Stimulated activated naive CD8-positive, alpha-beta T cell treated with anti-CD3 and anti-CD28 coated beads, Interleukin-15, Interleukin-2, amounts not matched to agents 100 ng/mL and 50 ng/mL, for 24 hours (primary cell): ENCODE data around the gene DENND1A.
"Not testable (repeated sequence)": the region's sequence is repeated elsewhere in the genome, so short reads cannot be mapped to it uniquely, and the experiment has no call there.

Experiments
- H3K27ac Mint-ChIP-seq: one replicate; pipeline ENCODE4 v1.8.0; 2021; ENCODE audit warnings: mild to moderate bottlenecking, mixed read lengths
- H3K27me3 Mint-ChIP-seq: one replicate; pipeline ENCODE4 v1.8.0; 2021; ENCODE audit warnings: mixed read lengths
- H3K36me3 Mint-ChIP-seq: one replicate; pipeline ENCODE4 v1.8.0; 2021; ENCODE audit warnings: low read depth, mixed read lengths
- H3K4me1 Mint-ChIP-seq: one replicate; pipeline ENCODE4 v1.8.0; 2021; ENCODE audit warnings: low read depth, mixed read lengths
- H3K4me3 Mint-ChIP-seq: one replicate; pipeline ENCODE4 v1.8.0; 2021; ENCODE audit warnings: mild to moderate bottlenecking, mixed read lengths
- H3K9me3 Mint-ChIP-seq: one replicate; pipeline ENCODE4 v1.8.0; 2021; ENCODE audit warnings: mixed read lengths

DENND1A gene

DNA sequence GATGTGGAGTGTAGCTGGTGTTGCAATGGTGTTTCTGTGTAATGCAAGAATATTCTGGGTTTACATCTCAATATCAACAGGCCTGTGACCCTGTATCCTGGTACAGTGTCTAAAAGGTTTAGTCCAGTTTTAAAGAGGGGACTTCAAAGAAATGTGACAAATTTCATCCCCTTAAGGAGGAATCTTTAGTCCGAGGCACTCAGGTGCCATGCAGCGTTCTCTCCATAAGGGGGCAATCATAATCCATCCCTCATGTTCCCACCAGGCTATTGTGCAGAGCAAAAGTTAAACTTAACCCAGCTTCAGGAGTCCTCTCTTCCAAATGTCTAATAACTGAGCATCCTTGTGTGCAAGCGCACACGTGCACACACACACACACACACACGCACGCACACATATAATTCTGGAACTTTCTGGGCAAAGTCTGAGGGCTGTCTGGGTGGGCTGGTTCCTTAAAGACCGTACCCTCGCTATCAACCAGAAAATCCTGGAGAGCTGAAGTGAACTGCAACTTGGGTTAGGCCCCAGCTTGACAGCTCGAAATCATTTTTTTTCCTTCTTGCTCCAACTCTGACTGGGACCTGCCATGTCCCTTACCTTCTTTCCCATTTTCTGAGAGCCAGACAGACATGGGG, 527.9 kb downstream of the DENND1A start:
- Mint-ChIP-seq H3K4me1 (peaks cover 4% of the 10 kb centered on the region), H3K27ac (no peak overlapping the region), H3K4me3 (no peak overlapping the region), H3K27me3 (no peaks in the 10 kb centered on the region), H3K36me3 (no peaks in the 10 kb centered on the region), H3K9me3 (no peaks in the 10 kb centered on the region)

GRCh38 chr9:123400926-123401503, 528.9 kb downstream of the DENND1A start:
- Mint-ChIP-seq H3K9me3 (no peaks in the 10 kb centered on the region), H3K27me3 (no peaks in the 10 kb centered on the region), H3K27ac (no peak overlapping the region), H3K4me1 (peaks cover under 1% of the 10 kb centered on the region), H3K36me3 (no peaks in the 10 kb centered on the region), H3K4me3 (no peak overlapping the region)

GRCh38 chr9:123399803-123400378, 530.0 kb downstream of the DENND1A start:
- Mint-ChIP-seq H3K27me3 (no peaks in the 10 kb centered on the region), H3K27ac (no peak overlapping the region), H3K4me1 (no peaks in the 10 kb centered on the region), H3K9me3 (no peaks in the 10 kb centered on the region), H3K36me3 (no peaks in the 10 kb centered on the region), H3K4me3 (no peak overlapping the region)

GRCh38 chr9:123398938-123399337, 531.0 kb downstream of the DENND1A start:
- not testable (repeated sequence) for H3K9me3 Mint-ChIP-seq, H3K4me1 Mint-ChIP-seq, H3K27ac Mint-ChIP-seq, H3K27me3 Mint-ChIP-seq, H3K4me3 Mint-ChIP-seq, H3K36me3 Mint-ChIP-seq

- H3K27me3 Mint-ChIP-seq = no peaks in the 10 kb centered on the region
- no peaks in the 10 kb centered on the region for H3K9me3 Mint-ChIP-seq
- no peak overlapping the region for H3K27ac Mint-ChIP-seq
- H3K4me3 Mint-ChIP-seq = no peak overlapping the region
- H3K36me3 Mint-ChIP-seq = no peaks in the 10 kb centered on the region
- H3K4me1 Mint-ChIP-seq = no peaks in the 10 kb centered on the region
These were observed 532.0 kb downstream of the DENND1A start for GRCh38 chr9:123397975-123398374.

DNA sequence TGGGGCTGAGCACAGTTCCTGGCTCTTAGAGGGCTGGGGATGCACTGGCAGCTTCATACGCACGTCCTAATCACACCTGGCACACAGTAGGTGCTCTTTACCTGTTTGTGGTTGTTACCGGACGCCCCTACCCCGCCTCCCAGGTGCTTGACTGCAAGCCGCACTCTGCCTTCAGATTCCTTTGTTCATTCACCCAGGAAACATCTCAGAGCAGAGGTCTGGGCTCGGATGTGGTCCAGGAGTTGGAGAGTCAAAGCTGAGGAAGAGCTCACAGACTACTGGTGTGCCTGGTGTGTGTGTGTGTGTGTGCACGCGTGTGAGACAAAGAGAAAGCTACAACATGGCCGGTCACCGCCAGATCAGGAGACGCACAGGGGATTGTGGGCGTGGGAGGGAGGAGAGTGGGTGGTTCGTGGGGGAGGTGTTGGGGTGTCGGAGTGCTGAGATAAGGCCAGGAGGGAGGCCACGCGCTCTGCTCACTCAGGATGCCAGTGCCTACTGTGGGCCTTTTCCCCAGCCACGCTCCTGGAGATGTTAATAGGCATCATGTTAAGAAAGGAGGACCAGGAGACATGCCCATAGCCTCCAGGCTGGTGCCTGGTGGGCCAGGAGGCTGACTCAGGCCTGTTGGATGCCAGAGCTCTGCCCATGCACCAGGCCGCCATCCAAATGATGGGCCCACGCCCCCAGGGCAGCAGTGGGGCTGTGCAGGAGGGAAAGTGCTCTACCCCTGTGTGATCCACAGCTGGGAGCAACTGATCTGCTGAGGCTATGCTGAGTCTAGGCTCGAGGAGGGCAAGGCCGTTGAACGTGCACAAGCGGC, 534.0 kb downstream of the DENND1A start:
- H3K4me1 Mint-ChIP-seq = no peaks in the 10 kb centered on the region
- no peaks in the 10 kb centered on the region for H3K36me3 Mint-ChIP-seq
- H3K27me3 Mint-ChIP-seq = no peaks in the 10 kb centered on the region
- H3K9me3 Mint-ChIP-seq = no peaks in the 10 kb centered on the region
- no peak overlapping the region for H3K4me3 Mint-ChIP-seq
- no peak overlapping the region for H3K27ac Mint-ChIP-seq

- H3K27ac Mint-ChIP-seq = no peak overlapping the region
- H3K9me3 Mint-ChIP-seq = no peaks in the 10 kb centered on the region
- H3K36me3 Mint-ChIP-seq = no peaks in the 10 kb centered on the region
- H3K4me3 Mint-ChIP-seq = no peak overlapping the region
- H3K27me3 Mint-ChIP-seq = no peaks in the 10 kb centered on the region
- no peaks in the 10 kb centered on the region for H3K4me1 Mint-ChIP-seq
These were observed 534.6 kb downstream of the DENND1A start for GRCh38 chr9:123395276-123395688.

- no peak overlapping the region for H3K27ac Mint-ChIP-seq
- no peaks in the 10 kb centered on the region for H3K4me1 Mint-ChIP-seq
- no peaks in the 10 kb centered on the region for H3K9me3 Mint-ChIP-seq
- no peaks in the 10 kb centered on the region for H3K27me3 Mint-ChIP-seq
- H3K36me3 Mint-ChIP-seq = no peaks in the 10 kb centered on the region
- H3K4me3 Mint-ChIP-seq = no peak overlapping the region
These were observed 535.4 kb downstream of the DENND1A start for GRCh38 chr9:123394291-123395235.

DNA sequence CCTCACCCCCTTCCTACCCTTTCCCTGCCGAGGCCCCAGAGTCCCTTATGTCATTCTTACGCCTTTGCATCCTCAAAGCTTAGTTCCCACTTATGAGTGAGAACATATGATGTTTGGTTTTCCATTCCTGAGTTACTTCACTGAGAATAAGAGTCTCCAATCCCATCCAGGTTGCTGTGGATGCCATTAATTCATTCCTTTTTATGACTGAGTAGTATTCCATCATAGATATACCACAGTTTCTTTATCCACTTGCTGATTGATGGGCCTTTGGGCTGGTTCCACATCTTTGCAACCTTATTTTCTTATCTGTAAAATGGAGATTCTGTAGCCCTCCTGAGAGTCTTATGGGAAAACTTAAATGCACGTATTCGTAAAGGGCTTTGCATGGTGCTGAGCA, 537.1 kb downstream of the DENND1A start:
- Mint-ChIP-seq H3K4me3 (no peak overlapping the region), H3K27me3 (no peaks in the 10 kb centered on the region)

DNA sequence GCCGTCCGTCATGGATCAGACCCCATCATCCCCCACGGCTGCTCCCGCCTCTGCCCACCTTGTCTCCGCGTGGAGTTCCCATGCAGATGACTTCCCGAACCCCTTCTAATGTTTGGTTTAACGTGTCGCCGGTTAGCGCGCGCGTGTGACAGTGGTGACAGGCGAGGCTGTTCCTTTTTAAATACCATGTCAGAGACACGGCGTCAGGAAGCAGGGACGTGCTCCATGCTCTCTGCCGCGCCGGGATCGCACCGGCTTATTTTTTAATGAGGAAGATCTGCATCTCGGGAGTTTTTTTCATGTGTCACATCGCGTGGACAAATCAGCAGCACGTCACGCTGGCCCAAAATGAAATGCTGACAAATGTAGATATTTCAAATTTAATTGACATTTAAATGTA, 538.0 kb downstream of the DENND1A start:
- no peaks in the 10 kb centered on the region for H3K4me1 Mint-ChIP-seq
- no peak overlapping the region for H3K4me3 Mint-ChIP-seq
- no peak overlapping the region for H3K27ac Mint-ChIP-seq
- no peaks in the 10 kb centered on the region for H3K27me3 Mint-ChIP-seq
- no peaks in the 10 kb centered on the region for H3K36me3 Mint-ChIP-seq
- no peaks in the 10 kb centered on the region for H3K9me3 Mint-ChIP-seq

More for the DNA sequence above, 537.1 kb downstream of the DENND1A start:
- Mint-ChIP-seq H3K27ac (no peak overlapping the region), H3K36me3 (no peaks in the 10 kb centered on the region), H3K9me3 (no peaks in the 10 kb centered on the region), H3K4me1 (no peaks in the 10 kb centered on the region)

- no peaks in the 10 kb centered on the region for H3K27me3 Mint-ChIP-seq
- H3K4me3 Mint-ChIP-seq = no peak overlapping the region
- H3K27ac Mint-ChIP-seq = no peak overlapping the region
- H3K9me3 Mint-ChIP-seq = no peaks in the 10 kb centered on the region
- H3K4me1 Mint-ChIP-seq = no peaks in the 10 kb centered on the region
- no peaks in the 10 kb centered on the region for H3K36me3 Mint-ChIP-seq
These were observed 538.7 kb downstream of the DENND1A start for GRCh38 chr9:123391233-123391632.

DNA sequence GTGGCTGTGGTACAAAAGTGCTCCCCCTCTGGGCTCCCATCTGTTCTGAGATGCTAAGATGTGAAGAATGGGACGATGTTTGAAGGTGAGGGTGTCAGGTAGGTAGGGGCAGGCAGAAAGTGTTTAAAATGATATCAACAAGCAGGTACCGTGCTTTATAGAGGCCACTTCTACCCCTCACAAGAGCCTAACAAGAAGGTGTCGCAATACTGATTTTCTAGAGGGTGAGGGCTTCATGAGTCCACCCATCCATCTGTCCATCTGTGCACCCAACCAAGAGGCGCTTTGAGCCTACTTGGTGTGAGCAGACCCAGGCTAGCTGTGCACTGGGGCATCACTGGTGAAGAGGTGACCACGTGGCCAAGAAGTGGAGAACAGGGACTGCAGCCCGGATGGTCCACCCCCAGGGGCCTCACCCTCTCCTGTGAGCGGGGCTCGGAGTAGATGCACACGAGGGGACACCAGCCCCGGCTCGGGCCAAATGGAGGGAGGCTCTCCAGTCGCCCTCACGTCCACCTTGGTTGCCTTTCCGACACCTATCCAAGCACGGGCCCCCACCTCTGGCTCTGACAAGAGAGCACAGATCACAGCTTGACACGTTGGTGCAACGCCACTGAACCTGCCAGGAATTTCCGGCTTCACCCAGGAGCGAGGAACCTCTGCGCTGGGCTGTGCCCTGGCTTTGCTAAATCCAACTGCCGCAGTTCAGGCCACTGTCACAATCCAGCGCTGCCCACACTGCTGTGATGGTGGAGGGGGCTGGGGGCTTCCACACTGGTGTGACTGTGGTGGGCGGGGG, 539.4 kb downstream of the DENND1A start:
- Mint-ChIP-seq H3K27me3 (no peaks in the 10 kb centered on the region), H3K9me3 (no peaks in the 10 kb centered on the region), H3K27ac (no peak overlapping the region), H3K4me3 (no peak overlapping the region), H3K36me3 (no peaks in the 10 kb centered on the region), H3K4me1 (no peaks in the 10 kb centered on the region)

GRCh38 chr9:123389698-123390097, 540.2 kb downstream of the DENND1A start:
- Mint-ChIP-seq H3K27ac (no peak overlapping the region), H3K4me3 (no peak overlapping the region), H3K27me3 (no peaks in the 10 kb centered on the region), H3K4me1 (no peaks in the 10 kb centered on the region), H3K9me3 (no peaks in the 10 kb centered on the region), H3K36me3 (no peaks in the 10 kb centered on the region)

- Mint-ChIP-seq H3K27me3 (no peaks in the 10 kb centered on the region), H3K4me1 (no peaks in the 10 kb centered on the region), H3K9me3 (no peaks in the 10 kb centered on the region), H3K27ac (no peak overlapping the region), H3K4me3 (no peak overlapping the region), H3K36me3 (no peaks in the 10 kb centered on the region)
These were observed 540.9 kb downstream of the DENND1A start for GRCh38 chr9:123389070-123389469.
